Endodermal cell (in vitro differentiated cells): ENCODE results near the gene CCDC142. TPM values are rescaled to one million over a fixed set of nuclear protein-coding genes. Genes with fewer than 3 reads are reported as not detected.
A peak's percentile ranks its signal among the peaks of the same experiment; 100 is the strongest.

ENCODE experiments used
- DNase-seq: peaks from one replicate; pipeline ENCODE4 v3.0.0-alpha.2; 2017
- H3K27ac ChIP-seq: 2 replicates; pipeline ENCODE4 v1.5.1; 2013; ENCODE audit warnings: mild to moderate bottlenecking, low read depth, low read length, moderate library complexity
- H3K27me3 ChIP-seq: 2 replicates; pipeline ENCODE4 v1.6.1; 2013; ENCODE audit warnings: mild to moderate bottlenecking, low read length, moderate library complexity; ENCODE audit not compliant: insufficient read depth, control insufficient read depth, poor library complexity, severe bottlenecking
- H3K36me3 ChIP-seq: 2 replicates; pipeline ENCODE4 v1.7.0; 2013; ENCODE audit warnings: mild to moderate bottlenecking, low read length, moderate library complexity; ENCODE audit not compliant: control insufficient read depth, insufficient read depth
- H3K4me1 ChIP-seq: one replicate; pipeline ENCODE4 v1.7.0; 2013; ENCODE audit warnings: low read length; ENCODE audit not compliant: control insufficient read depth, insufficient read depth
- H3K4me3 ChIP-seq: 2 replicates; pipeline ENCODE4 v1.5.1; 2013; ENCODE audit warnings: mild to moderate bottlenecking, low read length, moderate library complexity
- H3K9ac ChIP-seq: 2 replicates; pipeline ENCODE4 v1.6.1; 2013; ENCODE audit warnings: mild to moderate bottlenecking, low read length, moderate library complexity; ENCODE audit not compliant: poor library complexity, severe bottlenecking; ENCODE audit errors: extremely low read depth
- H3K9me3 ChIP-seq: 2 replicates; pipeline ENCODE4 v1.6.1; 2013; ENCODE audit warnings: mild to moderate bottlenecking, low read length, moderate library complexity; ENCODE audit not compliant: control insufficient read depth
- H3K27ac Mint-ChIP-seq: 2 replicates; pipeline ENCODE4 v1.8.0; 2020; ENCODE audit warnings: mixed read lengths
- H3K27me3 Mint-ChIP-seq: 2 replicates; pipeline ENCODE4 v1.8.0; 2021; ENCODE audit warnings: mild to moderate bottlenecking, mixed read lengths; ENCODE audit not compliant: insufficient read depth
- H3K36me3 Mint-ChIP-seq: 2 replicates; pipeline ENCODE4 v1.8.0; 2020; ENCODE audit warnings: low read depth, mixed read lengths
- H3K4me1 Mint-ChIP-seq: 2 replicates; pipeline ENCODE4 v1.8.0; 2020; ENCODE audit warnings: mixed read lengths
- H3K4me3 Mint-ChIP-seq: 2 replicates; pipeline ENCODE4 v1.8.0; 2020; ENCODE audit warnings: mild to moderate bottlenecking, moderate library complexity, mixed read lengths
- H3K9me3 Mint-ChIP-seq: 2 replicates; pipeline ENCODE4 v1.8.0; 2020; ENCODE audit warnings: mild to moderate bottlenecking, mixed read lengths
- CTCF ChIP-seq: fragments of 200-600 bp; sonication (generic); conservative IDR thresholded peaks from 2 replicates; pipeline ENCODE4 v1.5.0; 2021; ENCODE audit warnings: antibody characterized with exemption, mild to moderate bottlenecking
- WGBS, 2 experiments: methylation state at CpG; one replicate each; pipeline versions ENCODE4 v1.1.5 to v1.1.7; 2013; ENCODE audit warnings: missing lambda C conversion rate in 2 of 2, mixed read lengths in 1 of 2; ENCODE audit not compliant: insufficient coverage in 1 of 2, insufficient read length in 1 of 2; 5-methylcytosine and 5-hydroxymethylcytosine counted together
- long read RNA-seq, 4 experiments: library from polyadenylated mRNA in 2 of 4; library from RNA in 1 of 4; library from capped mRNA in 1 of 4; stranded (forward) in 3 of 4; unstranded in 1 of 4; transcript quantifications; one replicate each; pipeline ENCODE4 v2.0.0, GENCODE V29; 2020 to 2021; ENCODE audit warnings: inconsistent platforms in 1 of 4
- polyA plus RNA-seq, 2 experiments: library from polyadenylated mRNA; stranded (reverse); fragments of 50-300 nt; gene quantifications; one replicate each; pipeline ENCODE4 v1.2.3, GENCODE V29; 2013
- total RNA-seq, 2 donors: library from RNA; stranded (reverse); fragmentation: NEBNext Ultra II Directional in 1 of 2; extraction: Animal tissue kit (Norgen Biotek cat#: 25700) in 1 of 2; gene quantifications; 2 replicates in 1 of 2; 3 replicates in 1 of 2; pipeline ENCODE4 v1.2.1, GENCODE V29; 2021

Gene CCDC142
- total RNA-seq: 10 to 100 TPM; 19.0 to 24.7 TPM
- polyA plus RNA-seq (2013, experiment 1 of 2): 10.0 TPM
- polyA plus RNA-seq (2013, experiment 2 of 2): 11.4 TPM
- long read RNA-seq, experiment 1, partial matches to known transcripts: 0 of 1 reads
- long read RNA-seq, experiment 1, other reads (novel, unspliced or antisense): 1 of 1 reads
- long read RNA-seq, experiment 2, partial matches to known transcripts: 3 of 16 reads
- long read RNA-seq, experiment 2, other reads (novel, unspliced or antisense): 13 of 16 reads
- long read RNA-seq, experiment 3, transcript CCDC142-202 (9 exons, 3,406 nt): major isoform, 12 of 45 reads
- long read RNA-seq, experiment 3, partial matches to known transcripts: 12 of 45 reads
- long read RNA-seq, experiment 3, other reads (novel, unspliced or antisense): 19 of 45 reads
- long read RNA-seq, experiment 4, partial matches to known transcripts: 1 of 4 reads
- long read RNA-seq, experiment 4, other reads (novel, unspliced or antisense): 2 of 4 reads

- Histone ChIP-seq H3K27me3 (no peaks in the 10 kb centered on the region), H3K27ac (peak within 1 kb of the TSS; percentile 69), H3K4me3 (peak within 1 kb of the TSS; percentile 96), H3K4me1 (peaks cover 3% of the 10 kb centered on the region), H3K36me3 (peaks cover 17% of the 10 kb centered on the region), H3K9me3 (no peaks in the 10 kb centered on the region), H3K9ac (peak within 1 kb of the TSS; percentile 78)
- WGBS, 2 experiments: 2% methylated on average over 40 to 50 of the region's 50 CpGs
- peaks cover 8% of the 10 kb centered on the region for H3K4me1 Mint-ChIP-seq
- DNase-seq: peak; percentile 98
- H3K27ac Mint-ChIP-seq: peak within 1 kb of the TSS; percentile 98
- peak within 1 kb of the TSS; percentile 86 for H3K4me3 Mint-ChIP-seq
- peak; percentile 93 for TF ChIP-seq CTCF
- no peaks in the 10 kb centered on the region for H3K27me3 Mint-ChIP-seq
- H3K36me3 Mint-ChIP-seq: peaks cover 29% of the 10 kb centered on the region
- H3K9me3 Mint-ChIP-seq: no peaks in the 10 kb centered on the region
Measured at GRCh38 chr2:74482801-74483674, at the start of gene CCDC142, which contains the start of gene TTC31. Gene CCDC142, minus strand, starts transcription at chr2:74482998. Its CDS starts 161 bp downstream, at chr2:74482837. Gene TTC31, plus strand, starts transcription at chr2:74483081. Its CDS starts 15 bp downstream, at chr2:74483096.

- Histone ChIP-seq H3K27me3 (no peaks in the 10 kb centered on the region), H3K4me1 (no peaks in the 10 kb centered on the region), H3K36me3 (peaks cover 20% of the 10 kb centered on the region), H3K9me3 (no peaks in the 10 kb centered on the region), H3K27ac (no peak overlapping the region), H3K9ac (no peak overlapping the region), H3K4me3 (no peak overlapping the region)
- no peak overlapping the region for H3K4me3 Mint-ChIP-seq
- DNase-seq: no peak
- H3K9me3 Mint-ChIP-seq: no peaks in the 10 kb centered on the region
- H3K27me3 Mint-ChIP-seq: no peaks in the 10 kb centered on the region
- H3K27ac Mint-ChIP-seq: no peak overlapping the region
- peaks cover 7% of the 10 kb centered on the region for H3K4me1 Mint-ChIP-seq
- H3K36me3 Mint-ChIP-seq: peaks cover 22% of the 10 kb centered on the region
- no peak for TF ChIP-seq CTCF
Measured at GRCh38 chr2:74532222-74532621, 49.4 kb upstream of the CCDC142 start.

GRCh38 chr2:74531666-74532065 is 48.9 kb upstream of the CCDC142 start:
- Histone ChIP-seq H3K27ac (no peak overlapping the region), H3K4me1 (no peaks in the 10 kb centered on the region), H3K9me3 (no peaks in the 10 kb centered on the region), H3K27me3 (no peaks in the 10 kb centered on the region), H3K4me3 (no peak overlapping the region), H3K36me3 (peaks cover 25% of the 10 kb centered on the region), H3K9ac (no peak overlapping the region)
- Mint-ChIP-seq H3K4me1 (peaks cover 7% of the 10 kb centered on the region), H3K27ac (no peak overlapping the region), H3K36me3 (peaks cover 28% of the 10 kb centered on the region), H3K4me3 (no peak overlapping the region), H3K27me3 (no peaks in the 10 kb centered on the region), H3K9me3 (no peaks in the 10 kb centered on the region)
- no peak for TF ChIP-seq CTCF
- WGBS, 2 experiments: 89 to 100% methylated on average over 1 to 7 of the region's 7 CpGs
- no peak for DNase-seq
